K562 (cell line): ENCODE data around the gene PIAS3. TPM values are rescaled to one million over a fixed set of nuclear protein-coding genes. Genes with fewer than 3 reads are reported as not detected.
A peak's percentile ranks its signal among the peaks of the same experiment; 100 is the strongest.

ENCODE experiments used
- ATAC-seq: fragments of 200-7000 bp; cut with Tn5 transposase; 3 replicates; pipeline ENCODE4 v1.9.1; 2020; ENCODE audit warnings: moderate library complexity
- BruUV-seq: library from RNA; stranded (reverse); fragments of 400-500 nt; replicated peaks from 2 replicates; lab custom pipeline; 2021; lab: Mats Ljungman, UMichigan
- CTCF ChIA-PET: fragments of 300-600 bp; formaldehyde crosslinking; extraction: SDS; loops from one replicate; lab custom pipeline; 2021; ENCODE audit warnings: low intra/inter-chr PET ratio; lab: Yijun Ruan, JAX
- POLR2A ChIA-PET: fragments of 300-600, 350-650 bp; sonication (Branson Sonifier 250); formaldehyde crosslinking; extraction: SDS; loops from one replicate; lab custom pipeline; 2021; ENCODE audit warnings: antibody characterized with exemption, inconsistent platforms; lab: Yijun Ruan, JAX
- DNase-seq, 4 experiments: peaks; one replicate each; pipeline versions ENCODE4 v3.0.0 to v3.0.0-alpha.2; 2011 to 2018; ENCODE audit warnings: low spot score in 3 of 4, mixed read lengths in 3 of 4; ENCODE audit errors: extremely low read depth in 1 of 4
- FAIRE-seq: peaks from 2 replicates; lab custom pipeline; 2011; peaks lifted over from hg19 to GRCh38; lab: Jason Lieb, UNC
- H2AFZ ChIP-seq: 2 replicates; pipeline ENCODE4 v1.6.0; 2011; ENCODE audit warnings: low read depth, low read length, control low read depth, inconsistent platforms
- H3K27ac ChIP-seq: fragments of 200-600 bp; 3 replicates; pipeline ENCODE4 v1.8.0; 2011; ENCODE audit warnings: low read depth, mild to moderate bottlenecking, control low read depth, inconsistent platforms, low read length, moderate library complexity, mixed read lengths; ENCODE audit errors: extremely low read depth
- H3K27me3 ChIP-seq, 2 experiments: fragments of 300-600 bp in 1 of 2; 2 replicates in 1 of 2; 3 replicates in 1 of 2; pipeline versions ENCODE4 v1.6.0 to v1.8.0; 2011; ENCODE audit warnings: inconsistent platforms in 2 of 2, low read length in 2 of 2, mild to moderate bottlenecking in 1 of 2, mixed read lengths in 1 of 2, moderate library complexity in 1 of 2; ENCODE audit not compliant: control insufficient read depth in 2 of 2, insufficient read depth in 2 of 2
- H3K36me3 ChIP-seq: fragments of 300-600 bp; 3 replicates; pipeline ENCODE4 v1.8.0; 2011; ENCODE audit warnings: mild to moderate bottlenecking, low read length, inconsistent platforms; ENCODE audit not compliant: control insufficient read depth, insufficient read depth
- H3K4me1 ChIP-seq, 2 experiments: fragments of 200-600 bp in 1 of 2; replicated peaks in 1 of 2; 2 replicates in 1 of 2; 3 replicates in 1 of 2; pipeline versions ENCODE4 v1.5.1 to v1.8.0; 2011; ENCODE audit warnings: inconsistent platforms in 2 of 2, low read length in 2 of 2, mild to moderate bottlenecking in 1 of 2, mixed read lengths in 1 of 2, moderate library complexity in 1 of 2; ENCODE audit not compliant: control insufficient read depth in 2 of 2, insufficient read depth in 2 of 2
- H3K4me2 ChIP-seq: 2 replicates; pipeline ENCODE4 v1.6.1; 2011; ENCODE audit warnings: low read length, control low read depth, inconsistent platforms, mixed read lengths; ENCODE audit not compliant: insufficient read depth
- H3K4me3 ChIP-seq: fragments of 200-600 bp; sonication (generic), shearing (Covaris generic); 2 replicates; pipeline ENCODE4 v1.5.1; 2016; ENCODE audit warnings: control low read depth, inconsistent platforms
- H3K79me2 ChIP-seq: fragments of 200-600 bp; 3 replicates; pipeline ENCODE4 v1.8.0; 2011; ENCODE audit warnings: low read length, inconsistent platforms; ENCODE audit not compliant: control insufficient read depth, insufficient read depth
- H3K9ac ChIP-seq, 2 experiments: 2 replicates each; pipeline versions ENCODE4 v1.6.0 to v1.6.1; 2011; ENCODE audit warnings: low read depth in 2 of 2, low read length in 2 of 2, control low read depth in 1 of 2, inconsistent platforms in 1 of 2, mild to moderate bottlenecking in 1 of 2, mixed read lengths in 1 of 2; ENCODE audit not compliant: insufficient read depth in 1 of 2
- H3K9me1 ChIP-seq: one replicate; pipeline ENCODE4 v1.6.0; 2011; ENCODE audit warnings: inconsistent platforms, mild to moderate bottlenecking, low read length, moderate library complexity; ENCODE audit not compliant: control insufficient read depth, insufficient read depth
- H3K9me3 ChIP-seq: replicated peaks from 2 replicates; pipeline ENCODE4 v1.5.1; 2011; ENCODE audit warnings: low read depth, low read length, inconsistent platforms; ENCODE audit not compliant: control insufficient read depth, insufficient read depth
- H4K20me1 ChIP-seq: replicated peaks from 2 replicates; pipeline ENCODE4 v1.6.1; 2011; ENCODE audit warnings: low read length, inconsistent platforms, mixed read lengths; ENCODE audit not compliant: control insufficient read depth, insufficient read depth
- CEBPZ ChIP-seq: fragments of 150-350 bp; IDR thresholded peaks from 2 replicates; pipeline ENCODE4 v1.6.1; 2014; ENCODE audit warnings: low read depth, mild to moderate bottlenecking, low read length, borderline replicate concordance
- ELF1 ChIP-seq: fragments of 200-800 bp; sonication (Bioruptor generic); IDR thresholded peaks from 2 replicates; pipeline ENCODE4 v1.6.1; 2016; ENCODE audit warnings: missing genetic modification characterization, missing compliant biosample characterization
- GABPA ChIP-seq: fragments of 200-800 bp; sonication (Bioruptor generic); conservative IDR thresholded peaks from 2 replicates; pipeline ENCODE4 v1.6.1; 2016; ENCODE audit warnings: low read depth, missing genetic modification characterization, missing compliant biosample characterization
- MTA1 ChIP-seq: fragments of 450-650 bp; IDR thresholded peaks from 2 replicates; pipeline ENCODE4 v1.6.1; 2017; ENCODE audit warnings: borderline replicate concordance
- SPI1 ChIP-seq: IDR thresholded peaks from 2 replicates; pipeline ENCODE4 v1.6.1; 2011; ENCODE audit warnings: low read depth, low read length, control low read depth, borderline replicate concordance
- U2AF1 ChIP-seq: fragments of 200-400 bp; formaldehyde crosslinking; optimal IDR thresholded peaks from 2 replicates; pipeline ENCODE3; 2017; ENCODE audit warnings: mild to moderate bottlenecking, low read depth, low read length, moderate library complexity
- ZFP36 ChIP-seq: fragments of 150-350 bp; IDR thresholded peaks from 2 replicates; pipeline ENCODE4 v1.6.1; 2018; ENCODE audit warnings: low read length, low read depth; ENCODE audit not compliant: partially characterized antibody
- ZZZ3 ChIP-seq: fragments of 450-650 bp; IDR thresholded peaks from 2 replicates; pipeline ENCODE4 v1.6.1; 2016; ENCODE audit warnings: antibody characterized with exemption, mild to moderate bottlenecking, moderate library complexity
- WGBS: fragments of 100-300 bp; shearing (Covaris generic); methylation state at CpG from one replicate; pipeline ENCODE4 v1.1.6; 2016; ENCODE audit warnings: low coverage, mixed read lengths; ENCODE audit not compliant: insufficient coverage; ENCODE audit errors: missing lambda C conversion rate; 5-methylcytosine and 5-hydroxymethylcytosine counted together
- in situ Hi-C: fragments of 300-500 bp; cut with MboI; formaldehyde crosslinking; loops from 4 replicates; pipeline ENCODE4 v1.15.0; 2018; ENCODE audit warnings: inconsistent platforms, mixed read lengths
- intact Hi-C: fragments of 100-400 bp; cut with micrococcal nuclease; formaldehyde crosslinking; loops from 2 replicates; pipeline ENCODE4 v1.14.2; 2022
- polyA plus RNA-seq, 8 experiments: library from polyadenylated mRNA; depleted of rRNA in 4 of 8; stranded (reverse) in 5 of 8; unstranded in 3 of 8; fragments of >200 nt; fragmentation: Nextera tagmentation in 2 of 8; fragmentation: Illumina TruSeq in 1 of 8; extraction: Ambion mirVana in 2 of 8; extraction: Trizol in 1 of 8; gene quantifications; 2 replicates each; pipeline versions ENCODE4 v1.2.1 to v1.2.3, GENCODE V29; 2011 to 2014; ENCODE audit warnings: inconsistent platforms in 1 of 8, missing spikeins in 1 of 8
- total RNA-seq, 7 experiments: library from RNA; depleted of rRNA in 6 of 7; stranded (reverse); fragments of >200 nt in 6 of 7; fragmentation: Illumina TruSeq in 2 of 7; extraction: Trizol in 2 of 7; gene quantifications; 2 replicates each; pipeline versions ENCODE4 v1.2.1 to v1.2.3, GENCODE V29; 2011 to 2021; ENCODE audit warnings: low replicate concordance in 1 of 7
- TF ChIP-seq, protein P1 (sequence below): fragments of 450-650 bp; IDR thresholded peaks from 2 replicates; pipeline ENCODE4 v1.6.1; 2017; ENCODE audit warnings: antibody characterized with exemption
- TF ChIP-seq, protein P2 (sequence below): fragments of 450-650 bp; IDR thresholded peaks from 2 replicates; pipeline ENCODE4 v1.6.1; 2016; ENCODE audit warnings: borderline replicate concordance

PIAS3 gene
- total and polyA plus RNA-seq, 9 of the 15 experiments (the other 6 are each of a cell fraction or from before 2014, with no cell fraction given), result 1.1 to 25.6 (median 7.9) TPM

- peaks cover 36% of the 10 kb centered on the region for H3K79me2 ChIP-seq
- no peaks in the 10 kb centered on the region for H3K9me1 ChIP-seq
- peak within 1 kb of the TSS; percentile 96 to 99 for H3K9ac ChIP-seq
- H4K20me1 ChIP-seq, result no peaks in the 10 kb centered on the region
- WGBS, result 1% methylated on average over 67 of the region's 89 CpGs
- BruUV-seq, result TSS peak; percentile 58
- in situ Hi-C loops (no loop called here), intact Hi-C loops (loop anchor here (10.0 kb wide), 1 partner anchor 79 kb away; no protein-coding TSS in a partner anchor)
- H3K27me3 ChIP-seq, result no peaks in the 10 kb centered on the region
- no peak for FAIRE-seq
- H3K4me2 ChIP-seq, result peak within 1 kb of the TSS; percentile 99
- H3K36me3 ChIP-seq, result peaks cover 31% of the 10 kb centered on the region
- no peaks in the 10 kb centered on the region for H3K9me3 ChIP-seq
- H3K4me1 ChIP-seq, result peaks cover 8 to 20% of the 10 kb centered on the region in 2 experiments
- DNase-seq, result peak; percentile 87 to 93 (median 87)
- peak; percentile 93 for ATAC-seq
- peak within 1 kb of the TSS; percentile 95 for H2AFZ ChIP-seq
- CTCF ChIA-PET, result no interaction called here
- H3K4me3 ChIP-seq, result peak within 1 kb of the TSS; percentile 77
- POLR2A ChIA-PET, result interaction anchor here (0.6 to 1.4 kb wide), 8 partner anchors 16 to 359 kb away, joined by 3 to 5 read pairs (median 4); partner anchors contain the start of gene NUDT17
- H3K27ac ChIP-seq, result peak within 1 kb of the TSS; percentile 92
- TF ChIP-seq CEBPZ, result no peak
- peak; percentile 94 for TF ChIP-seq GABPA
- no peak for TF ChIP-seq MTA1
- peak; percentile 50 for TF ChIP-seq U2AF1
- TF ChIP-seq ZFP36, result peak; percentile 14
- TF ChIP-seq SPI1, result peak; percentile 26; the same call in 1 of the 2 replicates
- peak; percentile 78; the same call in 1 of the 2 replicates for TF ChIP-seq ZZZ3
- TF ChIP-seq, protein P1, sequence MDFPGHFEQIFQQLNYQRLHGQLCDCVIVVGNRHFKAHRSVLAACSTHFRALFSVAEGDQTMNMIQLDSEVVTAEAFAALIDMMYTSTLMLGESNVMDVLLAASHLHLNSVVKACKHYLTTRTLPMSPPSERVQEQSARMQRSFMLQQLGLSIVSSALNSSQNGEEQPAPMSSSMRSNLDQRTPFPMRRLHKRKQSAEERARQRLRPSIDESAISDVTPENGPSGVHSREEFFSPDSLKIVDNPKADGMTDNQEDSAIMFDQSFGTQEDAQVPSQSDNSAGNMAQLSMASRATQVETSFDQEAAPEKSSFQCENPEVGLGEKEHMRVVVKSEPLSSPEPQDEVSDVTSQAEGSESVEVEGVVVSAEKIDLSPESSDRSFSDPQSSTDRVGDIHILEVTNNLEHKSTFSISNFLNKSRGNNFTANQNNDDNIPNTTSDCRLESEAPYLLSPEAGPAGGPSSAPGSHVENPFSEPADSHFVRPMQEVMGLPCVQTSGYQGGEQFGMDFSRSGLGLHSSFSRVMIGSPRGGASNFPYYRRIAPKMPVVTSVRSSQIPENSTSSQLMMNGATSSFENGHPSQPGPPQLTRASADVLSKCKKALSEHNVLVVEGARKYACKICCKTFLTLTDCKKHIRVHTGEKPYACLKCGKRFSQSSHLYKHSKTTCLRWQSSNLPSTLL, result no peak
- peak; percentile 77 for TF ChIP-seq ELF1 (tag)
- TF ChIP-seq, protein P2, sequence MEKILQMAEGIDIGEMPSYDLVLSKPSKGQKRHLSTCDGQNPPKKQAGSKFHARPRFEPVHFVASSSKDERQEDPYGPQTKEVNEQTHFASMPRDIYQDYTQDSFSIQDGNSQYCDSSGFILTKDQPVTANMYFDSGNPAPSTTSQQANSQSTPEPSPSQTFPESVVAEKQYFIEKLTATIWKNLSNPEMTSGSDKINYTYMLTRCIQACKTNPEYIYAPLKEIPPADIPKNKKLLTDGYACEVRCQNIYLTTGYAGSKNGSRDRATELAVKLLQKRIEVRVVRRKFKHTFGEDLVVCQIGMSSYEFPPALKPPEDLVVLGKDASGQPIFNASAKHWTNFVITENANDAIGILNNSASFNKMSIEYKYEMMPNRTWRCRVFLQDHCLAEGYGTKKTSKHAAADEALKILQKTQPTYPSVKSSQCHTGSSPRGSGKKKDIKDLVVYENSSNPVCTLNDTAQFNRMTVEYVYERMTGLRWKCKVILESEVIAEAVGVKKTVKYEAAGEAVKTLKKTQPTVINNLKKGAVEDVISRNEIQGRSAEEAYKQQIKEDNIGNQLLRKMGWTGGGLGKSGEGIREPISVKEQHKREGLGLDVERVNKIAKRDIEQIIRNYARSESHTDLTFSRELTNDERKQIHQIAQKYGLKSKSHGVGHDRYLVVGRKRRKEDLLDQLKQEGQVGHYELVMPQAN, result peak; percentile 90
Measured at GRCh38 chr1:145823565-145824498, 35.0 kb downstream of the PIAS3 start, which contains the start of the genes POLR3C and RNF115. Gene POLR3C (plus strand): TSS chr1:145824200. CDS start chr1:145825777, 1,577 bp downstream. Gene RNF115 (minus strand): TSS chr1:145824095. CDS start chr1:145823873, 222 bp downstream.
